GM12873 (cell line): Measurements from ENCODE around the gene IGSF10.

Experiments used
- CTCF ChIP-seq: IDR thresholded peaks from 2 replicates; pipeline ENCODE4 v1.5.1; 2012; ENCODE audit warnings: low read depth, mild to moderate bottlenecking, moderate library complexity, low read length, control low read depth; ENCODE audit not compliant: insufficient read depth; ENCODE audit errors: missing control alignments

The IGSF10 gene

GRCh38 chr3:151428386-151428785 is 32.5 kb downstream of the IGSF10 start:
- TF ChIP-seq CTCF = no peak

GRCh38 chr3:151426341-151426657 is 34.6 kb downstream of the IGSF10 start:
- TF ChIP-seq CTCF = peak; percentile 36

- no peak for TF ChIP-seq CTCF
These were observed 35.1 kb downstream of the IGSF10 start for GRCh38 chr3:151425627-151426340.

DNA sequence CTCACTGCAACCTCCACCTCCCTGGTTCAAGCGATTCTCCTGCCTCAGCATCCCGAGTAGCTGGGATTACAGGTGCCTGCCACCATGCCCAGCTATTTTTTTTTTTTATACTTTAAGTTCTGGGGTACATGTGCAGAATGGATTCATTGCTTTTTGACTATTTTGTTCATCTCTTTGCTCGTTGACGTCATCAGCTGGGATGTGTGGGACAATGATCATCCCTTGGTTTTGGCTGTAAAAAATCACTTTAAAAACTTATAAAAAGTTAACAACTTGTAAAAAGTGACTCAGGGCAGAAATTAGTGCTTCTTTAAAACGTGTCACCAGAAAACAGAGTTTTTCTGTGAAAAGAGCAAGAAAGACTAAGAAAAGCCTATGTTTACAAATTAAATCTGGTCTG is 37.8 kb downstream of the IGSF10 start:
- no peak for TF ChIP-seq CTCF

DNA sequence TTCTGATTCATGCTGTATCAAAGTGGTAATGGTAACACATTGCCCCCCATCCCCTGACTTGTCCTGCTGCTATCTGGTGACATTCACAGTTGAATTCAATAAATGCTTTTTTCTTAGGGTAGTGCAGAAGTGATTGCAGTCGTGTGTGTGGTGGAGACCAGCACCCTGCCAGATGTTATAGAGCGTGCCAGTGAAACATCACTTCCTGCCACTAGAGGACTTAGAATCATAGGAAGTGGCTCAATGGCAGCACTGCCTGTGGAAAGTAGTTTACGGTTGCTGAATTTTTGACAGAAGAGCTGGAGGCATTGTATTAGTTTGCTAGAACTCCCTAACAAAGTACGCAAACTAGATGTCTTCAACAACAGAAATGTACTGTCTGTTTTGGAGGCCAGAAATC is 38.9 kb downstream of the IGSF10 start:
- TF ChIP-seq CTCF = peak; percentile 25

GRCh38 chr3:151419806-151420205 is 41.1 kb downstream of the IGSF10 start:
- TF ChIP-seq CTCF = no peak

- no peak for TF ChIP-seq CTCF
These were observed 45.6 kb downstream of the IGSF10 start for GRCh38 chr3:151415289-151415688.
